Activated CD4-positive, alpha-beta T cell treated with anti-CD3 and anti-CD28 coated beads, Interleukin-2, amount 50 U/mL, for 4 hours (primary cell): Measurements from ENCODE around the gene UNC119B.
A peak's percentile ranks its signal among the peaks of the same experiment; 100 is the strongest.

Experiments used
- DNase-seq, 2 experiments: peaks; one replicate each; pipeline ENCODE4 v3.0.0-alpha.2; 2020

UNC119B gene

DNA sequence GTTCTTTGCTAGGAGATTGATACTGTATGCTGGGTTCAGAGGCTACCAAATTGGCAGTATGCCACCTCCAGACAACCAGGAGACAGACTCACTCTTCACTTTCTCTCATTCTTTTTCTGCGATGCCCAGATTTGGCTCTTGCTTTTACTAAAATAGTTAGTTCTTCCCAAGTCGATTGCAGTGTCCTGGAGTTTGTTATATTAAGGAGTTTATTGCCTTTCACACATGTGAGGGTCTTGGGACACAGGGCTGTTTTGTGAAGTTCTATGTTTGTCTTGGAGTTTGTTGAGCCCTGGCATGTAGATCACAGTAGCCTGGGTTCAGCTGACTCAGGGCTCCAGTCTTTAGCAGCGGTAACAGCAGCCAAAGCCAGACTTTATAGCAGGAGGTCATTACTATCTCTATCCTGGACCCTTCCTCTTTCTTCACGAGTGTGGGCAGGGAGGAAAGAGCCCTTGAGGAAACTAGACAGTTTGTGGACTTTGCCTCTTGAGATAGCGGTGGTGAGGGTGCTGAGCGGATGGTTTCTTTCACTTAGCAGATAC lies 21.7 kb upstream of the UNC119B start:
- no peak for DNase-seq

GRCh38 chr12:120689397-120690082 lies 20.7 kb upstream of the UNC119B start:
- DNase-seq = no peak

DNA sequence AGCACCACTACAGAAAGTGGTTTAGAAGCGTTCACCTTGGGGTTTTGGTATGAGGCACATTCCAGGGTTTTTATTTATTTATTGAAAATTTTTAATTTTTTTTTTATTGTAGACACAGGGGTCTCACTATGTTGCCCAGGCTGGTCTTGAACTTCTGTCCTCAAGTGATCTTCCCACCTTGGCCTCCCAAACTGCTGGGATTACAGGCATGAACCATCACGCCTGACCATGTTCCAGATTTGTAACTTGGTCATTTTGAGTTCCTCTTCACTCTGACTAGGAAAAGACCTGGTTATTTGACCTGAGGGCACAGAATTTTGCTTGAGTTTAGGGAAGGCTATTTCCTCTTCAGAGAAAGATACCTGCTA lies 20.2 kb upstream of the UNC119B start:
- DNase-seq = no peak

GRCh38 chr12:120690978-120691377 lies 19.3 kb upstream of the UNC119B start:
- no peak for DNase-seq

DNA sequence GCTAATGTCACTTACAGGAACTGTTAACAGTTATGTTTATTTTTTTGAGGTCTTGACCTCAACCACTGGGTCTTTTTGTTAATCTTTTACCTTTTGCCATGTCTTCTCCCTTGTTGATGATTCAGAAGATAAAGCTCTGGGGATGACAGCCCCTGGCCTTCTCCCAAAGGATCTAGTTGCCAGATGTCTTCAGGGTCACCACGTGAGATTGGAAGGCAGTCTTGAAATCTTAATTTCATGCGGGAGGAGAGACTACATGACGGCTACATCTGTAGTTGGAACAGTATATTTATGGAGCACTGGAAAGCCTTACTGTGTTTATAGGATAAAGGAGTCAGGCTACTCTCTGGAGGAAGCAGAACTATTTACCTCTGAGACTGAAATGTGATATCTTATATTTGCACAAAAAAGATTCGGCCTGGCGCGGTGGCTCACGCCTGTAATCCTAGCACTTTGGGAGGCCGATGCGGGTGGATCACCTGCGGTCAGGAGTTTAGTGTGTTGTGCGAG lies 17.7 kb upstream of the UNC119B start:
- DNase-seq = no peak

DNA sequence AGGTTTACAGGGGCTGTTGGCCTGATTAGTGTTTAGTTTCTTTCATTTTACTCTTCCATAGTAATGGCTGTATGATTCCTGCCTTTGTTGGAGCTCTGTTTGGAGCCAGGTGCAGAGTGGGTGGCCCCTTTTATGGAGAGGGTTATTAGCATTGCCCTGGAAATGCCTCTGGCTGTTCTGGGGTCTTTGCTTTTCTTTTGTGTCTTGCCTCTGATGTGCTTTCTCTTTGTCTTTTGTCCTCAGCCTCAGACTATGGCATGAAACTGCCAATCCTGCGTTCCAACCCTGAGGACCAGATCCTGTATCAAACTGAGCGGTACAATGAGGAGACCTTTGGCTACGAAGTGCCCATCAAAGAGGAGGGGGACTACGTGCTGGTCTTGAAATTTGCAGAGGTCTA lies 16.4 kb upstream of the UNC119B start:
- DNase-seq = no peak

- no peak for DNase-seq
Measured at GRCh38 chr12:120696626-120697025, 13.6 kb upstream of the UNC119B start.

- no peak for DNase-seq
Measured at GRCh38 chr12:120697344-120697743, 12.9 kb upstream of the UNC119B start.

DNA sequence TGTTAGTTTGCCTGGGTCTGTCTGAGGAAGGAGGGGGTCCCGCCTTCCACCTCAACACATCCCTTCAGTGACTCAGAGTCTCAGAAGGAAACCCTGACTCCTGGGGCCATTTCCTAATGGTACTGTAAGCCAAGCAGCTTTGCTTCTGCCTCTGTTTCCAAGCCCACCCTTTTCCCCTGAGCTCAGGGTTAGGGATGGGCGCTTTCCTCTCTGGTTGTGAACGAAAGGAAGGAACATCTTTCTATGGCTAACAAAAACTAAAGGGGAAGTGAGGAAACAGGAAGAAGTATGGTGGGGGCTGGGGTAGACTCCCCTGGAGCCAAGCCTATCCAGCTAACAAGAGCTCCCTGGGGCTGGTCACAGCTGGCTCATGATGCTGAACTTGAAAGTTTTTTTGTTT lies 11.6 kb upstream of the UNC119B start:
- no peak for DNase-seq

GRCh38 chr12:120699553-120699952 lies 10.7 kb upstream of the UNC119B start:
- no peak for DNase-seq

DNA sequence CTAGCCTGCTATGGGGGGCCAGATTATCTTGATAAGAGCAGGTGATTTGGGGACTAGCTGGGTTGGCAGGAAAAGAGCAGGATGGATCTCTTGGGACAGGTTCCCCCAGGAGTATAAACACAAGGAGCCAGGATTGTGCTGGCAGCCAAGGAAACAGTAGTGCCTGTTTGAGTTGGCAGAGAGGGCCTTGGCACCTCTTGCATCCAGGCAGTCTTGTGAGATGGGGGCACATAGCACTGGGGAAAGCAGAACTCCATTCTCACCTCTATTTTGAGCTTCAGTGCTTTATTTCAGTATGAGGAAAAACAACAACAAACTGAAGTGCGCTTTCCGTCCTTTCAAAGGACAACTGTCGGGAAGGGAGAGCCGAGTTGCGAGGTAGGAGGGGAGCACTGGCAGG lies 9.4 kb upstream of the UNC119B start:
- DNase-seq = no peak

- DNase-seq = no peak
Measured at GRCh38 chr12:120702637-120703036, 7.6 kb upstream of the UNC119B start.

DNA sequence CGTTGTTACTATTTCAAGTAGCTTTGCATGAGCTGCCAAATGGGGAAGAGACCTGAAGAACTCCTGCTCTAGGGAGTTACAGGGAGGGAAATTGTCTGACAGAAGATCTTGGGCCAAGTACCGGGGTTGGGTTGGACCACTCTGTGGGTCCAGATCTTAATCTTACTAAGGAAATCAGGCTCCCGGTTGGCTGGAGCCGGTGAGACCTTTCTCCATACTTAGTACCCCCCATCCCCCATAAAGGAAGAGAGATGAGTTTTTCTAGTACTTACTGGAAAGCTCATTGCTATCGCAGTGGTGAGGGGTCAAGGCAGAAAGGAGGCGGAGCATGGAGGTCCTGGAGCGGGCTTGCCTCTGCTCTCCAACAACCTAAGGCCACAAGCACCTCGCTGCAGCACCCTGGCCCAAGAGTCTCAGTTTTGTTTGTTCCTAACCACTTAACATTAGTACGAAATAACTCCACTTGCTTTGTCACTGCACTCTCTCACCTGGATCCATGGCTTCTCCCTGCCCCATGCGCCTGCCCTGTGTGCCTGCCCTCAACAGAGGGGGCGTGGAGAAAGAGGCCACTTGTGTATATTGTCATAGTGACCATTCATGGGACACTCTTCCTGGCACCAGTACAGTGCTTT lies 6.8 kb upstream of the UNC119B start:
- DNase-seq = no peak

DNA sequence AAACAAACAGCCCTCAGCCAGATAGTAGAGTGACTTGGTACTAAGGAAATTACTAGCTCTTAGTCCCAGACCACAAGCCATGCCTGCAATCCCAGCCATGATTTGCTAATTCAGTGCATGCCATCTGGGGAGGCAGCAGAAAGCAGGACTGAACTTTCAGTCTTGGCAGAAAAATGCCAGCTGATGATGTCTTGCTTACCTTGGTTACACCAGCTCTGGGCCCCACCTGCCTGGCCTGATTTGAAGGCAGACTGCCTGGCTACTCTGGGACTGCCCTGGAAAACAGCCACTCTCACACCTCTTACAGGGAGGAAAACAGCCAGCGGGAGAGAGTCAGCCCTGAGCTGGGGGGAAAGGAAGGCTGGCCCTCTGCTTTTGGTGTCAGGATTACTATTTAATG lies 4.6 kb upstream of the UNC119B start:
- DNase-seq = no peak

DNA sequence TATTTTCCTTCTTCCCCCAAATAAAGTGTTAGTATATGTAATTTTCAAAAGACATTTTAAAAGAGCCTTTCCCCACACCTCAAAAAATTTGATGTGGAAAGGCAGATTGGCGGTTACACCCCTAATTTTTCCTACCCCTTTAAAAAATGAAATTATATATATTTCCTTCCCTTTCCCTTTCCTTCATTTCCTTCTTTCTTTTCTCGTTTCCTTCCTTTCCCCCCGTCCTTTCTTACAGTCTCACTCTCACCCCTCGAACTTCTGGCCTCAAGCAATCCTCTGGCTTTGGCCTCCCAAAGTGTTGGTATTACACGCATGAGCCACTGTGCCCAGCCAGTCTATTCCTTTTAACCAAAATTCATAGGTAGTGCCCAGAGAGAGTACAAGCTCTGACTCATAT lies 4.2 kb upstream of the UNC119B start:
- DNase-seq = no peak

GRCh38 chr12:120708651-120709050 lies 1.6 kb upstream of the UNC119B start:
- DNase-seq = no peak

DNA sequence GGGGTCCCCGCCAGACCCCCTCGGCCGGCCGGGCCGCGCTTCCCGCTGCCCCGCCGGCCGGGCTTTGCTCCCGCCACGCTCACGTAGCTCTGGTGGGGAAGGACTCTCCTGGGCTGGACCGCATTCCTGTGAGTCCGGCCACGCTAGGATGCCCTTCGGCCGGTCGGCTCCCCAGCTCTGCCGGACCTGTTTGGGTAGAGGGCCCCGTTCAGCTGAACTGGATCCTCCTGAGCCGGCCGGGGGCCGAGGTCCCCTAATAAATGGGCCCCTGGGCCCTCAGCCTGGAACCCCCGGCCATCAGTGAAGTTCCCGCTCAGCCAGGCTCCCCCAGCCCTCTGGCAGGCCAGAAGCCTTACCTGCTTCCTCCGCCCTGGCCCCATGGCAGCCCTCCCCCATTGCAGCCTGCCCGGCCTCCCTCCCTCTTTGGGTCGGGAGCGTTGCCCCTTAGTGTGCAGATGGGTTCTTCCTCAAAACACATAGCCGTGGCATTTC lies 593 bp downstream of the UNC119B start:
- no peak for DNase-seq

- DNase-seq = no peak
Measured at GRCh38 chr12:120711411-120711810, 1.2 kb downstream of the UNC119B start.

GRCh38 chr12:120712610-120713009 lies 2.4 kb downstream of the UNC119B start:
- DNase-seq = no peak

DNA sequence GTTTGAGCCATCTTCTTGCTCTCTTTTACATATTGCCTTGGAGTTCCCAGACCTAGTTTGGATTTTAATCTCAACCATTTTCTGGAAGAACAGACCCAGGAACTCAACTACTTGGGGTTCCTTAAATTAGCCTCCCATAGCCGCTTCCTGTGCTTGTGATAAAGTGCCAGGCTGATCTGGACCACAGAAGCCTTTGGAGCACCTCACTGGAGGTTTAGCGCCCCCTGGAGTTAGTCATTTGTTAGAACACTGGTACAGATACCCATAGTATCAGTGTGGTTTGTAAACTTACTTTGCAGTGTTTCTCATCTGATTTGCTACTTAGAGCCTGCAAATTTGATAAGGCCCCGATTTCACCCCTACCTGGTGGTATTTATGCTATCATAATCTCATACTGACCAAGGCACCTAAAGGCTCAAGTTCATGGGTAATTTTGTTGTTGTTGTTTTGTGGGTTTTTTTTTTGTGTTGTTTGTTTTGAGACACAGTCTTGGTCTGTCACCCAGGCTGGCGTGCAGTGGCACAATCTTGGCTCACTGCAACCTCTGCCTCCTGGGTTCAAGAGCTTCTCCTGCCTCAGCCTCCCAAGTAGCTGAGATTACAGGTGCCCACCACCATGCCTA lies 3.7 kb downstream of the UNC119B start:
- DNase-seq = peak; percentile 59 to 62

DNA sequence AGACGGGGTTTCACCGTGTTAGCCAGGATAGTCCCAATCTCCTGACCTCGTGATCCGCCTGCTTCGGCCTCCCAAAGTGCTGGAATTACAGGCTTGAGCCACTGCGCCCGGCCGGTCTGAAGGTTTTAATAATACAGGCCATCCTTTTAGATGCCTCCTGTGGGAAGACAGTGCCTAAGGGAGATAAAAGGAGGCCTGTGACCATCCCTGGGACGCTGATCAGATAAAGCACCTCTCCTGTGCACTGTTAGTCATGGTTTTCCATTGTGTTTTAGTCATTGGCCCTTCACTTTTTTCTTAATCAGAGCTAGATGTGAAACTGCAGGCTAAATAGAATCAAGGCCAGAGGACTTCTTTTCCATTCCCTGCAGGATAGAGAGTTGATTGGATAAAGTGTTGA lies 7.8 kb downstream of the UNC119B start:
- no peak for DNase-seq

DNA sequence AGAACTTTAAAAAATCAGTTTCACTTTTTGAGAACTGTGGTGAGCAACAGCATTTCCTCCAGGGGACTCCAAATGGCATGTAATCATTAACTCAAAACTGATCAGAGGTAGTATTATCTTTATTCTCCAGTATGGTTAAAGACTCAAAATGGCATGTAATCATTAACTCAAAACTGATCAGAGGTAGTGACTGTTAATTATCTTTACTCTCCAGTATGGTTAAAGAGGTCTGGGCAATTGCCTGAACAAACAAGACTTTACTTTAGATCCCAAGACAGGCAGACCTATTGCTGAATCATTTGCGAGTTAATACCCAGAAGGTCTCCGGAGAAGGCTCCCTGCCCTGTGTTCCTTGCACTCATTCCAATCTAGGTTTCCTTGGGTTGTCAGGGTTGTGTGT lies 8.8 kb downstream of the UNC119B start:
- no peak for DNase-seq

DNA sequence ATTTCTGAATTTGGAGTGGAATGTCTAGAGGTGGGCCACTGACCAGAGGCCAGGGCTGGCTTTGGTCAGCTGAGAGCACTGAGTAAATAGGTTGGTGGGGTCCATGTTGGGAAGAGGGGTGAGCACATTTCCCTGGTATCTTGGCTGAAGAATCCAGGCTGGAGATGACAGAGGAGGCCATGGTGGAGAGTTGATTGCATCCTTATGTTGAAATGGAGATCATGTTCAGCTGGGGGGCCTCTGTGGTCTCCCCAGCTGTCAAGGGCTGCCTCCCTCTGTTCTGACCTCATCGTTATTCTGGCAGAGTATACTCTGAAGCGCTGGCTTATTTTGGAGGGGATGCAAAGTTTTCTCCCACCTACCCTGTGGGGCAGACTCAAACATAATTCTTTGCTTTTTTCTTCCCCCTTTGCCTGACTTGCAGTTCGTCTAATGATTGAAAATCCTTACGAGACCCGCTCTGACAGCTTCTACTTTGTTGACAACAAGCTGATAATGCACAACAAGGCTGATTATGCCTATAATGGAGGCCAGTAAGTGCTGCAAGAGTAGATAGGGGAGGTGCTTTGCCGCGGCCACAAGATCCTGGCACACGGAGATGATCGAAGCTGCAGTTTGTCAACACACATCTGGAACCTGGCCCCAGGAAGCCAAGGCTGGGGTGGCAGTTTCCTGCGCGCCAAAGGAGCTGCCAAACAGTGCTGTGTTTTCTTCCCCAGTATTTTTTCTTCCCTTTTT lies 9.4 kb downstream of the UNC119B start:
- no peak for DNase-seq
